K562 (cell line): ENCODE measurements around the gene FMO2. TPM values are rescaled to one million over a fixed set of nuclear protein-coding genes. Genes with fewer than 3 reads are reported as not detected.

ENCODE experiments used
- AFF4 ChIP-seq: sonication (generic); formaldehyde crosslinking; IDR thresholded peaks from 2 replicates; pipeline ENCODE4 v1.8.0; 2023; ENCODE audit warnings: mild to moderate bottlenecking, missing genetic modification reagents
- CAMTA2 ChIP-seq: fragments of 250-450 bp; sonication (Bioruptor Pico); conservative IDR thresholded peaks from 2 replicates; pipeline ENCODE4 v1.5.1; 2022
- CEBPZ ChIP-seq: fragments of 150-350 bp; IDR thresholded peaks from 2 replicates; pipeline ENCODE4 v1.6.1; 2014; ENCODE audit warnings: low read depth, mild to moderate bottlenecking, low read length, borderline replicate concordance
- ELF1 ChIP-seq: fragments of 200-800 bp; sonication (Bioruptor generic); IDR thresholded peaks from 2 replicates; pipeline ENCODE4 v1.6.1; 2016; ENCODE audit warnings: missing genetic modification characterization, missing compliant biosample characterization
- FOXA1 ChIP-seq: fragments of 450-650 bp; IDR thresholded peaks from 2 replicates; pipeline ENCODE4 v1.6.1; 2016; ENCODE audit warnings: mild to moderate bottlenecking, borderline replicate concordance
- ILK ChIP-seq: fragments of 450-650 bp; IDR thresholded peaks from 2 replicates; pipeline ENCODE4 v1.6.1; 2016; ENCODE audit warnings: missing genetic modification characterization, low read depth, mild to moderate bottlenecking, missing compliant biosample characterization, moderate library complexity, borderline replicate concordance
- LEF1 ChIP-seq: fragments of 450-650 bp; IDR thresholded peaks from 2 replicates; pipeline ENCODE4 v1.6.1; 2016; ENCODE audit warnings: mild to moderate bottlenecking
- MXI1 ChIP-seq: IDR thresholded peaks from 2 replicates; pipeline ENCODE4 v1.6.1; 2011; ENCODE audit warnings: low read depth, mild to moderate bottlenecking, improper control_type of control experiment, low read length
- NCOA4 ChIP-seq: fragments of 450-650 bp; IDR thresholded peaks from 2 replicates; pipeline ENCODE4 v1.6.1; 2018; ENCODE audit warnings: mild to moderate bottlenecking; ENCODE audit not compliant: partially characterized antibody
- NFIC ChIP-seq: fragments of 450-650 bp; IDR thresholded peaks from 2 replicates; pipeline ENCODE4 v1.6.1; 2017; ENCODE audit warnings: mild to moderate bottlenecking, inconsistent platforms
- NUFIP1 ChIP-seq: fragments of 450-650 bp; IDR thresholded peaks from 2 replicates; pipeline ENCODE4 v1.6.1; 2018; ENCODE audit not compliant: partially characterized antibody
- PRMT5 ChIP-seq: sonication (generic); formaldehyde crosslinking; IDR thresholded peaks from 2 replicates; pipeline ENCODE4 v1.5.0; 2020; ENCODE audit warnings: missing genetic modification reagents
- TAF1 ChIP-seq: IDR thresholded peaks from 2 replicates; pipeline ENCODE4 v1.6.1; 2011; ENCODE audit warnings: mild to moderate bottlenecking, low read length, moderate library complexity; ENCODE audit not compliant: insufficient read depth, control insufficient read depth, severe bottlenecking; ENCODE audit errors: extremely low read depth
- ZNF347 ChIP-seq: fragments of 450-650 bp; formaldehyde crosslinking; IDR thresholded peaks from 2 replicates; pipeline ENCODE4 v1.4.0; 2020; ENCODE audit warnings: low read depth, mild to moderate bottlenecking, moderate library complexity
- polyA plus RNA-seq, 8 experiments: library from polyadenylated mRNA; depleted of rRNA in 4 of 8; stranded (reverse) in 5 of 8; unstranded in 3 of 8; fragments of >200 nt; fragmentation: Nextera tagmentation in 2 of 8; fragmentation: Illumina TruSeq in 1 of 8; extraction: Ambion mirVana in 2 of 8; extraction: Trizol in 1 of 8; gene quantifications; 2 replicates each; pipeline versions ENCODE4 v1.2.1 to v1.2.3, GENCODE V29; 2011 to 2014; ENCODE audit warnings: inconsistent platforms in 1 of 8, missing spikeins in 1 of 8
- total RNA-seq, 7 experiments: library from RNA; depleted of rRNA in 6 of 7; stranded (reverse); fragments of >200 nt in 6 of 7; fragmentation: Illumina TruSeq in 2 of 7; extraction: Trizol in 2 of 7; gene quantifications; 2 replicates each; pipeline versions ENCODE4 v1.2.1 to v1.2.3, GENCODE V29; 2011 to 2021; ENCODE audit warnings: low replicate concordance in 1 of 7

The FMO2 gene
- total and polyA plus RNA-seq, 9 of the 15 experiments (the other 6 are each of a cell fraction or from before 2014, with no cell fraction given): not detected

- TF ChIP-seq CEBPZ: no peak
- TF ChIP-seq CAMTA2: no peak
- TF ChIP-seq NFIC: no peak
- TF ChIP-seq ILK (tag): no peak
- no peak for TF ChIP-seq NUFIP1
- no peak for TF ChIP-seq ELF1
- TF ChIP-seq NCOA4: no peak
- TF ChIP-seq FOXA1: no peak
- no peak for TF ChIP-seq AFF4 (CRISPR knock-in tag)
- no peak for TF ChIP-seq MXI1
- no peak for TF ChIP-seq ZNF347
- TF ChIP-seq PRMT5 (CRISPR knock-in tag): no peak
- TF ChIP-seq TAF1: no peak
- no peak for TF ChIP-seq LEF1
Measured at GRCh38 chr1:171152549-171152948, 32.6 kb upstream of the FMO2 start (continued).
